ENCODE results near the gene RNF111.

RNF111 gene

GRCh38 chr15:59001946-59002345 lies 14.5 kb downstream of the RNF111 start:
- no peak for DNase-seq

GRCh38 chr15:59002418-59002859 lies 15.0 kb downstream of the RNF111 start:
- DNase-seq, result peak; percentile 91

DNA sequence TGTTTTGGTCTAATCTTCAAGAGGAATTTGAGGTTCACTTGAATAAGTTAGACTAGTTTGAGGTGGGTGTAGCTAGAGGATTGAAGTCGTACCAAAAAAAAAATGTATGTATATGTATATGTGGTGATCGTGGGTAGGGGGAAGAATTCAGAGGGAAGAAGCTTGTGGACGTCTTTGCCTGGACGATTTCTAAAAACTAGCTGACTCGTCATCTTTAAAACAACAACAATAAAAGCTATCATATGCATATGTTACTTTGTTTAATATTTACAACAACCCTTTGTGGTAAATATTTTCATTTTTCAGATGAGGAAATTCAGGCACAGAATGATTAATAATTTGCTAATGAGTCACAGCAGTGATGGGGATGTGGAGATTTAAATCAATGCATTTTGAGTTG lies 18.1 kb downstream of the RNF111 start:
- DNase-seq, result no peak

GRCh38 chr15:59008086-59008485 lies 20.6 kb downstream of the RNF111 start:
- no peak for DNase-seq

- DNase-seq, result no peak
Measured at GRCh38 chr15:59011262-59011952, 23.9 kb downstream of the RNF111 start.

- DNase-seq, result no peak
Measured at GRCh38 chr15:59013246-59013873, 25.9 kb downstream of the RNF111 start.

DNA sequence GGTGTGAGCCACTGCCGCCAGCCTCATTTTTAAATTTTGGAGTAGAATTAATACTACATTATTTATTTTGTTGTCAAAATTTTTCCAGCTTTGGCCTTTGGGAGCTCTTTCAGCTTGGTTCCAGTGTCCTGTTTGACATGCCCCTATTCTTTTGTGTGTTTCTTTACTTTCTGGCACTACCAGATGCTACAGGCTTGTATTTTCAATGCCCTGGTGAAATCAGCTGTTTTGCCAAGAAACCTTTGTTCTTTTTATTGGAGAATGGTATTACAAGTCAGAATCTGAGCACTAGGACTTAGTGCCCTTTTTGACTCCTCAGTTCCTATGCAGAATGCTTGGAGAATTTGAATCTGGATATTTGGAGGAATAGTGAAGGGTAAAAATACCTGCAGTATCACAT lies 26.6 kb downstream of the RNF111 start:
- DNase-seq, result no peak

DNA sequence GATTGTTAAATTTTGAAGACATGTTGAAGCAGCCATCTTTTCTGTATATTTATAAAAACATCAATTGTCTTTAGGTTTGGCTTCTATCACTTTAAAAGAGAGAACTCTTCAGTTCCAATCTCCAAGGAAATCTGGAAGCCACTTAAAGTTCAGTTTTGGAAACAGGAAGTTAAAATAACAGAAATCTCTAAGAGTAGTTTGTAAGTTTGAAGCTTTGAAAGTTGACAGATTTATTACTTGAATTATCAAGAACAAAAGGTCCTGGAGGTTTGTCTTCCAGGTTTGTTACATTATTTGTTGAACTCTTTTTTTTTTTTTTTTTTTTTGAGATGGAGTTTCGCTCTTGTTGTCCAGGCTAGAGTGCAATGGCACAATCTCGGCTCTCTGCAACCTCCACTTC lies 30.0 kb downstream of the RNF111 start:
- DNase-seq, result peak; percentile 4

DNA sequence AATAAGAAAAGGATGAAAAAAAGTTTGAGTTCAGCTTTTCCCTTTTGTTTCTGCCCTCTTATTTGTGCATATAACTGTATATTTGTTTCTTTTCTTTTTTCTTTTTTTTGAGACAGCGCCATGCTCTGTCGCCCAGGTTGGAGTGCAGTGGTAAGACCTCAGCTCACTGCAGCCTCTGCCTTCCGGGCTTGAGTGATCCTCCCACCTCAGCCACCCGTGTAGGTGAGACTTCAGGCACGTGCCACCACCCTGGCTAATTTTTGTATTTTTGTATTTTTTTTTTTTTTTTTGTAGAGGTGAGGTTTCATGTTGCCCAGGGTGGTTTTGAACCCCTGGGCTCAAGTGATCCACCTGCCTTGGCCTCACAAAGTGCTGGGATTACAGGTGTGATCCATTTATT lies 31.4 kb downstream of the RNF111 start:
- no peak for DNase-seq

DNA sequence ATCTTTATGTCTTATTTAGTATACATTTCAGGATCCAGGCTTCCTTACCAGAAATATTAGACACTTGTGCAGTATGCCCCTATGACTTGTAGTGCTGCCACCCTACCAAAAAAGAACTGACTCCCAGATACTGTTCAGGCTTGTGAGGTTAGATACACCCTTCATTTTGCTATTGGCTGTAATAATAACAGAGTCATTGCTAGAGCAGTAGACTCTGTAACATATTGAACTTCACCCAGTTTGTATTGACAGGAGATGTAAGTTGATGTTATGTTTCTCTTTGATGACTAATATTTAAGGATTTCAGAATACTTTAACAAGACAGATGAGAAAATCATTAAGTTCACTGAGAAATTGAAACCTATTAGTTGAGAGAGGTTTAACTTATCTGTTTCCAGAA lies 32.9 kb downstream of the RNF111 start:
- no peak for DNase-seq

- no peak for DNase-seq
Measured at GRCh38 chr15:59022188-59022587, 34.7 kb downstream of the RNF111 start.

DNA sequence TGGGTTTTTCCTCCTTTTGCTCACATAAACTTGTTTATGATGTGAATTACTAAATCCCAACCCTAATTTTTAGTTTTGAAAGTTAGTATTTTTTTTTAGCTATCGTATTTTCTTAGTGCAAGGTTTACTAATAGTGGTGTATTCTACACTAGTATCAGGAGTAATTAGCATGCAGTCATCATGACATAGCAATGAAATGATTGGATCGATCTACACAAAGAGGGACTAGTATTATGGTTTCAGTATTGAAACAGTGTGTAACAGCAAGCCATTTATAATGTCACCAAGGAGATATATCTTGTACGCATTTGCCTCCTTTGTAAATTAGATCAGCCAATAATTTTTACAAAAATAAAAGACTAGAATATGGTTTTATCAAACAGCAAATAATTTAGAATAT lies 38.7 kb downstream of the RNF111 start:
- no peak for DNase-seq

GRCh38 chr15:59028387-59028955 lies 41.0 kb downstream of the RNF111 start:
- no peak for DNase-seq

- DNase-seq, result no peak
Measured at GRCh38 chr15:59029554-59029953, 42.1 kb downstream of the RNF111 start.

GRCh38 chr15:59035201-59035600 lies 47.7 kb downstream of the RNF111 start:
- DNase-seq, result peak; percentile 15

- no peak for DNase-seq
Measured at GRCh38 chr15:59039225-59039624, 51.8 kb downstream of the RNF111 start.

DNA sequence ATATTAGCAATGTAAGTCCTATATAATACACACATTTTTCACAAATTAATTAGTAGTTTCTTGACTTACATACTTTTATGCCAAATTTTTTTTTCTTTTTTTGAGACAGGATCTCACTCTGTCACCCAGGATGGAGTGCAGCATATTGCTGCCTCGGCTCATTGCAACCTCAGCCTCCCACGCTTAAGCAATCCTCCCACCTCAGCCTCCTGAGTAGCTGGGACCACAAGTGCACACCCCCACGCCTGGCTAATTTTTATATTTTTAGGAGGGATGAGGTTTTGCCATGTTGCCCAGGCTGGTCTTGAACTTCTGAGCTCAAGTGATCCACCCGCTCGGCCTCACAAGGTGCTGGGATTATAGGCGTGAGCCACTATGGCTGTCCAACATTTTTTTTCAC lies 54.6 kb downstream of the RNF111 start:
- DNase-seq, result no peak

- no peak for DNase-seq
Measured at GRCh38 chr15:59048897-59049296, 61.4 kb downstream of the RNF111 start.

DNA sequence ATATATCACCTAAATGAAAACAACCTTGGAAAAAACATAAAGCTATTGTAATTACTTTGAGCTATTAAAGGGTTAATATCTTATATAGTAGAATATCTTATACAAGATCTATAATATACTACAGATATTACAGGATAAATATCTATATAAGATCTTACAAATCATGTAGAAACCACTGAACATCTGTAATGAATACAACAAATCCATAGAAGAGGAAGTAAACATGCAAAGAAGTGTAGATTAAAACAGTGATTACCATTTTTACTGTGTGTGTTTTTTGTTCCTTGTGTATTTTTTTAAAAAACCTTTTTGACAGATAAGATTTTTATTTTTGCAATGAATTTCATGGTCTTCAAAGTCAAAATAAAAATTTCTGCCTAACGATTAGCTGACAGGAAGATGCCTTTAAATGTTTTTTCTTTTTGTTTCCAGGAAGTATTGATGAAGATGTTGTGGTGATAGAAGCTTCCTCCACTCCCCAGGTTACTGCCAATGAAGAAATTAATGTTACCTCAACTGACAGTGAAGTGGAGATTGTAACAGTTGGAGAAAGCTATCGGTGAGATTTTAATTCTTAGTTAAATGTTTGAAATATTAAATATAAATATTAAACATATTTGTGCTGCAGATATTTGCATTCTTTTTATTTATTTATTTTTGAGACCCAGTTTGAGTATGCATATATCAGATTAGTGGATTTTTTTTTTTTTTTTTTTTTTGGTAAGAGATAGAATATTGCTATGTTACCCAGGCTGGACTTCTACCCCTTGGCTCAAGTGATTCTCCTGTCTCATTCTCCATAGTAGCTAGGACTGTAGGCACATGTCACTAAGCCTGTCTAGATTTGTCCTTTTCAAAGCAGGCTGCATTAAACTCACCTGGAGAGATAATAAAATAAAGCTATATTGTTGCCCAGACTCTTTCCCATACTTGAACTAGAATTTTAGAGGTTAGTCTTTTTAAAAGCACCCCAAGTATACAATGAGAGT lies 64.7 kb downstream of the RNF111 start:
- no peak for DNase-seq

DNA sequence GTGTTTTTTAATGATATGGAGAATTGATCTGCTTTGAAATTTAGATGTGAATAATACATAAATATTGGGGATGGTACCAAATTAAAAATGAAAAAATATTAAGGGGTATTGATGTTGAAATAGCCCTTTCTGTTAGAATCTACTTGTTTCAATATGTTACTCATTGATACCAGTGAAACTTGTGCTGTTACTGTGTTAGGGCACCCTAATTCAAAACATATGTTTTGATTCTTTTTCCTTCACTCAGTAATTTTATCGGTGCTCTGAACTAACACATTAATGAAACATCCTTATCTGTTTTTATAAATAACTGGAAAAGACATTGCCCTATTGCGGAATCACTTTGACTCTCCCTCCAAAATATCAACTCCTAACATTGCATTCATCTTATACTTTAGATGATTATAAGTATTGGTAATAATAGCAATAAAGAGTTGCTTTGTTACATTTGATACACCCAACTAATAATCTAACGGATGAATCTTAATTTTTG lies 65.5 kb downstream of the RNF111 start:
- DNase-seq, result no peak

DNA sequence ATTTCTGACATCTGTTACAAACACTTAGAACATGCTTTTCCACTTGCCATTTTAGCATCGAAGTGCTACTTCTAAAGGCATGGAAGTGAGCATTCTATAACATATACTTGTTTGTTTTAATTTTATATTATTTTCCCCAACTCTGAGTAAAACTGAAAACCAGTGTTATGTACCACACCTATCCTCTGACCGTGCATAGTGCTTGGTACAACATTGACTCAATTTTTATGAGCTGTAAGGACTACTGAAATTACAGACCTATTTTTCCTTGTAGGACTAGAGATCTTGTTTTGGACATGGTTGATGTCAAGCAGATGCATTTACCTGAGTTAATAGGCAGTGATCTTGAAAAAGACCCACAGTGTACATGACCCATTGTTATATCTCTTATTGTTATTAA lies 66.0 kb downstream of the RNF111 start:
- no peak for DNase-seq

- no peak for DNase-seq
Measured at GRCh38 chr15:59059076-59059597, 71.7 kb downstream of the RNF111 start.

DNA sequence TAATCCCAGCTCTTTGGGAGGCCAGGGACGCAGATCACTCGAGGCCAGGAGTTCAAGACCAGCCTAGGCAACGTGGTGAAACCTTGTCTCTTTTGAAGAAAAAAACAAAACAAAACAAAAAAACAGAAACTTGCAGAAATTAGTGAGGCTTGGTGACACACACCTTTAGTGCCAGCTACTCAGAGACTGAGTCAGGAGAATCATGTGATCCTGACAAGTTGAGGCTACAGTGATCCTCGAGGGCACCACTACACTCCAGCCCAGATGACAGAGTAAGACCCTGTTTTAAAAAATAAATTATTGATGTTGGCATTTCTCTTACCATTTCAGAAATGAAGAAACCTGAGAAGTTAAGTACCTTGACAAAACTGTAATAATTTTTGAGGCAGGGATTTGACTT lies 72.9 kb downstream of the RNF111 start:
- no peak for DNase-seq
